A549 (cell line): Measurements from ENCODE around the gene SLC22A23. TPM values are rescaled to one million over a fixed set of nuclear protein-coding genes. Genes with fewer than 3 reads are reported as not detected.

ENCODE experiments used
- ATAC-seq, 2 experiments: fragments of 200-7000 bp in 1 of 2; fragments of >200 bp in 1 of 2; cut with Nextera tagmentation in 1 of 2; cut with Tn5 transposase in 1 of 2; 3 replicates each; pipeline versions ENCODE4 v1.8.0 to v1.9.1; 2018 to 2020; ENCODE audit warnings: mild to moderate bottlenecking in 1 of 2, moderate library complexity in 1 of 2
- CTCF ChIA-PET: fragments of 300-600 bp; sonication (Branson Sonifier 250); formaldehyde crosslinking; extraction: SDS; loops from one replicate; lab custom pipeline; 2021; ENCODE audit warnings: antibody characterized with exemption, inconsistent platforms; lab: Yijun Ruan, JAX
- POLR2A ChIA-PET: fragments of 350-600 bp; formaldehyde crosslinking; extraction: SDS; loops from one replicate; lab custom pipeline; 2021; ENCODE audit warnings: antibody characterized with exemption, inconsistent platforms; lab: Yijun Ruan, JAX
- DNase-seq, 2 experiments: peaks; one replicate each; pipeline versions ENCODE4 v3.0.0 to v3.0.0-alpha.2; 2011 to 2016; ENCODE audit warnings: low read depth in 1 of 2, low spot score in 1 of 2
- FAIRE-seq: peaks from 2 replicates; lab custom pipeline; 2011; peaks lifted over from hg19 to GRCh38; lab: Jason Lieb, UNC
- H3K27ac ChIP-seq, 2 experiments: fragments of >200 bp; sonication (Bioruptor Twin); formaldehyde crosslinking; 3 replicates each; pipeline ENCODE4 v1.5.1; 2016 to 2017
- H3K4me1 ChIP-seq: fragments of >200 bp; sonication (Bioruptor Twin); formaldehyde crosslinking; 3 replicates; pipeline ENCODE4 v1.6.1; 2016
- H3K4me2 ChIP-seq: fragments of >200 bp; sonication (Bioruptor Twin); formaldehyde crosslinking; 3 replicates; pipeline ENCODE4 v1.6.1; 2016
- H3K4me3 ChIP-seq: fragments of >200 bp; sonication (Bioruptor Twin); formaldehyde crosslinking; 3 replicates; pipeline ENCODE4 v1.5.1; 2016
- H3K9me3 ChIP-seq: fragments of >200 bp; sonication (Bioruptor Twin); formaldehyde crosslinking; 3 replicates; pipeline ENCODE4 v1.6.1; 2016
- BHLHE40 ChIP-seq: IDR thresholded peaks from 2 replicates; pipeline ENCODE4 v1.6.1; 2012; ENCODE audit warnings: low read depth, low read length, inconsistent platforms
- CBX8 ChIP-seq: fragments of 200-600 bp; sonication (generic); IDR thresholded peaks from 2 replicates; pipeline ENCODE4 v1.6.1; 2016
- CEBPB ChIP-seq, 2 experiments: fragments of >200 bp in 1 of 2; sonication (Bioruptor Twin) in 1 of 2; formaldehyde crosslinking in 1 of 2; IDR thresholded peaks; 2 replicates each; pipeline ENCODE4 v1.6.1; 2012 to 2016
- CHD2 ChIP-seq: fragments of 150-350 bp; IDR thresholded peaks from 2 replicates; pipeline ENCODE4 v1.6.1; 2014; ENCODE audit warnings: low read length; ENCODE audit not compliant: partially characterized antibody
- EHMT2 ChIP-seq: fragments of 200-600 bp; sonication (generic); IDR thresholded peaks from 2 replicates; pipeline ENCODE4 v1.6.1; 2016; ENCODE audit warnings: antibody characterized with exemption, low read depth, mild to moderate bottlenecking, moderate library complexity
- ESRRA ChIP-seq: fragments of 150-350 bp; IDR thresholded peaks from 2 replicates; pipeline ENCODE4 v1.6.1; 2014; ENCODE audit warnings: mild to moderate bottlenecking, low read length, borderline replicate concordance
- GATA3 ChIP-seq: IDR thresholded peaks from 2 replicates; pipeline ENCODE4 v1.6.1; 2012; ENCODE audit warnings: borderline replicate concordance
- HEYL ChIP-seq: fragments of 250-450 bp; sonication (Bioruptor Pico); IDR thresholded peaks from 2 replicates; pipeline ENCODE4 v1.8.0; 2021; ENCODE audit warnings: mild to moderate bottlenecking, moderate library complexity
- HOXA7 ChIP-seq: fragments of 250-450 bp; sonication (Bioruptor Pico); IDR thresholded peaks from 2 replicates; pipeline ENCODE4 v1.5.0; 2020; ENCODE audit warnings: mild to moderate bottlenecking, moderate library complexity
- KDM1A ChIP-seq: fragments of 200-600 bp; sonication (generic); IDR thresholded peaks from 2 replicates; pipeline ENCODE4 v1.6.1; 2016; ENCODE audit warnings: low read depth, mild to moderate bottlenecking
- KDM5A ChIP-seq: fragments of 200-600 bp; sonication (generic); IDR thresholded peaks from 2 replicates; pipeline ENCODE4 v1.6.1; 2016; ENCODE audit warnings: antibody characterized with exemption, mild to moderate bottlenecking
- MAFK ChIP-seq: fragments of 450-650 bp; IDR thresholded peaks from 2 replicates; pipeline ENCODE4 v1.6.1; 2014; ENCODE audit not compliant: partially characterized antibody
- MAZ ChIP-seq: fragments of 150-350 bp; IDR thresholded peaks from 2 replicates; pipeline ENCODE4 v1.6.1; 2014; ENCODE audit warnings: antibody characterized with exemption, low read depth, low read length, borderline replicate concordance
- MYC ChIP-seq: IDR thresholded peaks from 2 replicates; pipeline ENCODE4 v1.6.1; 2012; ENCODE audit warnings: mild to moderate bottlenecking, inconsistent platforms, low read length, improper control_type of control experiment, borderline replicate concordance
- NFE2L2 ChIP-seq: fragments of 150-350 bp; conservative IDR thresholded peaks from 2 replicates; pipeline ENCODE4 v1.6.1; 2014; ENCODE audit warnings: low read length
- NPAS2 ChIP-seq: fragments of 250-450 bp; sonication (Bioruptor Pico); IDR thresholded peaks from 2 replicates; pipeline ENCODE4 v1.8.0; 2022; ENCODE audit warnings: mild to moderate bottlenecking, moderate library complexity, borderline replicate concordance
- RARB ChIP-seq: fragments of 250-450 bp; sonication (Bioruptor Pico); IDR thresholded peaks from 2 replicates; pipeline ENCODE4 v1.8.0; 2021; ENCODE audit warnings: mild to moderate bottlenecking, moderate library complexity
- SREBF2 ChIP-seq: fragments of 450-650 bp; IDR thresholded peaks from 2 replicates; pipeline ENCODE4 v1.6.1; 2014; ENCODE audit warnings: mild to moderate bottlenecking, moderate library complexity
- TFCP2L1 ChIP-seq: fragments of 250-450 bp; sonication (Bioruptor Pico); IDR thresholded peaks from 2 replicates; pipeline ENCODE4 v1.5.0; 2021; ENCODE audit warnings: mild to moderate bottlenecking
- WGBS: methylation state at CpG from one replicate; pipeline ENCODE4 v1.1.6; 2017; ENCODE audit errors: missing lambda C conversion rate; 5-methylcytosine and 5-hydroxymethylcytosine counted together
- polyA plus RNA-seq, 4 experiments: library from polyadenylated mRNA; depleted of rRNA in 3 of 4; stranded (reverse); fragments of >200 nt; fragmentation: RNase III in 1 of 4; extraction: RNeasy Plus Mini Kit Qiagen cat#74134 plus additional on column Dnase treatment in 1 of 4; gene quantifications; 2 replicates in 3 of 4; 3 replicates in 1 of 4; pipeline ENCODE4 v1.2.3, GENCODE V29; 2011 to 2017
- TF ChIP-seq, protein P1 (sequence below): fragments of 250-450 bp; sonication (Bioruptor Pico); IDR thresholded peaks from 2 replicates; pipeline ENCODE4 v1.5.0; 2020; ENCODE audit warnings: low read depth, mild to moderate bottlenecking, moderate library complexity
- TF ChIP-seq, protein P2 (sequence below): fragments of 250-450 bp; sonication (Bioruptor Pico); IDR thresholded peaks from 2 replicates; pipeline ENCODE4 v1.5.0; 2021; ENCODE audit warnings: mild to moderate bottlenecking, moderate library complexity, borderline replicate concordance
- TF ChIP-seq, protein P3 (sequence below): IDR thresholded peaks from 2 replicates; pipeline ENCODE4 v1.6.1; 2012
- TF ChIP-seq, protein P4 (sequence below): fragments of >200 bp; sonication (Bioruptor Twin); formaldehyde crosslinking; IDR thresholded peaks from 2 replicates; pipeline ENCODE4 v1.6.1; 2016

The SLC22A23 gene
- polyA plus RNA-seq, 2 of the 4 experiments (the other 2 are of a cell fraction) = 4.4 to 6.2 TPM

DNA sequence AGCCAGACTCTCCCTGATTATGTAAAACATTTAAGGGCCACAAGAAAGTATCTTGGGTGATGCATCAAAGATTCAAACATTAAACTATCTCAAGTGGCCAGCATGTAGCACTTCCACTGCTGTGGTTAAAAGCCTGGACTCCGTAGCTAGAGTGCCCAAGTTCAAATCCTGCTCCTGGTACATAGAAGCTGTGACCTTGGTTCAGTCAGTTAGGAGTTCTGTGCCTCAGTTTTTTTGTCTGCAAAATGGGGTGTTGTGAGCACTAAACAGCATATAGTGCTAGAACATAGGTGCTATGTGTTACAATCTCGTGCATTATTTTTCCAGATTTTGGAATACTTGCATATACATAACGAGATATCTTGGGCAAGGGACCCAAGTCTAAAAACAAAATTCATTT, 129.4 kb downstream of the SLC22A23 start:
- no peak for DNase-seq
- peak overlapping the region in 1 of 2 experiments; percentile 44; a peak in 3 of 6 replicates for H3K27ac ChIP-seq
- peak overlapping the region; percentile 56; the same call in 1 of the 3 replicates for H3K4me2 ChIP-seq
- no peak for ATAC-seq
- H3K4me1 ChIP-seq = peaks cover 53% of the 10 kb centered on the region
- TF ChIP-seq, protein P1, sequence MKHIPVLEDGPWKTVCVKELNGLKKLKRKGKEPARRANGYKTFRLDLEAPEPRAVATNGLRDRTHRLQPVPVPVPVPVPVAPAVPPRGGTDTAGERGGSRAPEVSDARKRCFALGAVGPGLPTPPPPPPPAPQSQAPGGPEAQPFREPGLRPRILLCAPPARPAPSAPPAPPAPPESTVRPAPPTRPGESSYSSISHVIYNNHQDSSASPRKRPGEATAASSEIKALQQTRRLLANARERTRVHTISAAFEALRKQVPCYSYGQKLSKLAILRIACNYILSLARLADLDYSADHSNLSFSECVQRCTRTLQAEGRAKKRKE (CRISPR knock-in tag) = no peak
- TF ChIP-seq HEYL (CRISPR knock-in tag) (no peak), MYC (no peak), KDM1A (no peak), CBX8 (no peak)
- TF ChIP-seq, protein P2, sequence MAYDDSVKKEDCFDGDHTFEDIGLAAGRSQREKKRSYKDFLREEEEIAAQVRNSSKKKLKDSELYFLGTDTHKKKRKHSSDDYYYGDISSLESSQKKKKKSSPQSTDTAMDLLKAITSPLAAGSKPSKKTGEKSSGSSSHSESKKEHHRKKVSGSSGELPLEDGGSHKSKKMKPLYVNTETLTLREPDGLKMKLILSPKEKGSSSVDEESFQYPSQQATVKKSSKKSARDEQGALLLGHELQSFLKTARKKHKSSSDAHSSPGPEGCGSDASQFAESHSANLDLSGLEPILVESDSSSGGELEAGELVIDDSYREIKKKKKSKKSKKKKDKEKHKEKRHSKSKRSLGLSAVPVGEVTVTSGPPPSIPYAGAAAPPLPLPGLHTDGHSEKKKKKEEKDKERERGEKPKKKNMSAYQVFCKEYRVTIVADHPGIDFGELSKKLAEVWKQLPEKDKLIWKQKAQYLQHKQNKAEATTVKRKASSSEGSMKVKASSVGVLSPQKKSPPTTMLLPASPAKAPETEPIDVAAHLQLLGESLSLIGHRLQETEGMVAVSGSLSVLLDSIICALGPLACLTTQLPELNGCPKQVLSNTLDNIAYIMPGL (CRISPR knock-in tag) = no peak
- FAIRE-seq = no peak
- POLR2A ChIA-PET = no interaction called here
- no peak overlapping the region for H3K4me3 ChIP-seq
- WGBS = 94% methylated on average over 3 of the region's 3 CpGs
- CTCF ChIA-PET = interaction anchor here (1.8 kb wide), 1 partner anchor 47 kb away, joined by 5 read pairs; no protein-coding TSS in a partner anchor
- no peaks in the 10 kb centered on the region for H3K9me3 ChIP-seq

DNA sequence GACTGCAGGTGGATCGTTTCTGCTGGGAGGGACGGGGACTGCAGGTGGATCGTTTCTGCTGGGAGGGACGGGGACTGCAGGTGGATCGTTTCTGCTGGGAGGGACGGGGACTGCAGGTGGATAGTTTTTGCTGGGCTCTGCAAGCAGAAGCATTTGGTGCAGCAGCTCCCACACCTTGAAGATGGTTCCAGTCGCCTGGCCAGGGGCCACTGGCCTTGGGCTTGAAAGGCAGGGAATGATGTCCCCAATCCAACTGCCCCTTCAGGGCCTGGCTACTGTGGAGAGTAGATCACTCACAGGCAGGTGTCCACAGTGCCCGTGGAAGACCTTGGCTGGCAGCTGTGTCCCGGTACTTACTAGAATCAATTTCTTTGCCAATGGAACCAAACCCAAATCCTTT, 129.9 kb downstream of the SLC22A23 start:
- peaks cover 53% of the 10 kb centered on the region for H3K4me1 ChIP-seq
- H3K4me3 ChIP-seq = no peak overlapping the region
- TF ChIP-seq ESRRA (no peak), NFE2L2 (no peak), BHLHE40 (no peak), CHD2 (no peak), CEBPB (IDR thresholded peaks at IDR 0.05) (no peak), MAZ (no peak), TFCP2L1 (CRISPR knock-in tag) (no peak), RARB (CRISPR knock-in tag) (no peak), MAFK (no peak), EHMT2 (no peak), GATA3 (no peak), NPAS2 (no peak), KDM1A (no peak), SREBF2 (no peak), HEYL (CRISPR knock-in tag) (no peak), KDM5A (no peak), HOXA7 (CRISPR knock-in tag) (no peak)
- TF ChIP-seq, protein P3, sequence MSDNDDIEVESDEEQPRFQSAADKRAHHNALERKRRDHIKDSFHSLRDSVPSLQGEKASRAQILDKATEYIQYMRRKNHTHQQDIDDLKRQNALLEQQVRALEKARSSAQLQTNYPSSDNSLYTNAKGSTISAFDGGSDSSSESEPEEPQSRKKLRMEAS = no peak
- TF ChIP-seq, protein P4, sequence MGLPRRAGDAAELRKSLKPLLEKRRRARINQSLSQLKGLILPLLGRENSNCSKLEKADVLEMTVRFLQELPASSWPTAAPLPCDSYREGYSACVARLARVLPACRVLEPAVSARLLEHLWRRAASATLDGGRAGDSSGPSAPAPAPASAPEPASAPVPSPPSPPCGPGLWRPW = no peak
- TF ChIP-seq, protein P2 (CRISPR knock-in tag) = no peak
- no peak for DNase-seq
- H3K27ac ChIP-seq = peak overlapping the region in 1 of 2 experiments; percentile 44; a peak in 2 of 6 replicates
- CTCF ChIA-PET = interaction anchor here (1.8 kb wide), 1 partner anchor 47 kb away, joined by 5 read pairs; no protein-coding TSS in a partner anchor
- H3K9me3 ChIP-seq = no peaks in the 10 kb centered on the region
- FAIRE-seq = no peak
- WGBS = 79% methylated on average over 7 of the region's 9 CpGs
- POLR2A ChIA-PET = no interaction called here
- H3K4me2 ChIP-seq = no peak overlapping the region
- ATAC-seq = no peak
